ENCODE measurements around the gene ZBTB20.

GRCh38 chr3:114542359-114542758, 604.7 kb downstream of the ZBTB20 start:
- TF ChIP-seq CTCF (IDR thresholded peaks at IDR 0.05; ENCODE audit: low read depth, low read length, missing input control) (no peak), JUND (IDR thresholded peaks at IDR 0.05) (no peak), ATF3 (IDR thresholded peaks at IDR 0.05) (no peak)

Data from liver (tissue), 3 donors.